ENCODE results near the gene ACSS1.

The ACSS1 gene

DNA sequence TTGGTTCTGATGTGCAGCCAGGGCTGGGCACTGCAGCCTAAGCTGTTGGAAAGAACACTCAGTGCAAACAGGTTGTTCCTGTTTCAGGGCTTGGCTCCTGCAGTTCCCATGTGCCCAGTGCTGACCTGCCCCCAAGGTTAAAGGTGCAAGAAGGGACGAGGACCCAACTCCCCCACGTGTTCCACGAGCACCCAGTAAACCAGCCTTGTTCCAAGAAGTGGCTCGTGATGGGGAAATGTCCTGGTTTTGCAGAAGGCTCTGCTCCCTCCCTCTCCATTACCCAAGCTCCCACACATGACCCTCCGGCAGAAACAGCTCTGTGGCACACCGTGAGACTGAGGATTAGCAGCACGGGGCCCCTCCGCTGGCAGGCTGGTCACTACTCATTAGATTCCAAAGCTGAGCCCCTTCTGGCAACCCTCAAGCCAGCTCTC is 9.4 kb downstream of the ACSS1 start:
- H3K27ac ChIP-seq (ENCODE audit: low read depth, low read length), result no peak overlapping the region
- H3K9me3 ChIP-seq (ENCODE audit: control insufficient read depth, insufficient read depth, low read length), result no peaks in the 10 kb centered on the region
- H3K4me1 ChIP-seq (ENCODE audit: control insufficient read depth, low read length), result peaks cover 28% of the 10 kb centered on the region
- H3K9me2 ChIP-seq (replicated peaks; ENCODE audit: control insufficient read depth, low read length), result no peaks in the 10 kb centered on the region
- H3K27me3 ChIP-seq (ENCODE audit: control insufficient read depth, low read length), result peaks cover 62% of the 10 kb centered on the region
- no peaks in the 10 kb centered on the region for H3K36me3 ChIP-seq (ENCODE audit: control insufficient read depth, low read length)
- 0 out of 2 replicates have a peak, but pooled peaks cover 3% of the 10 kb centered on the region for H4K20me1 ChIP-seq (ENCODE audit: control insufficient read depth, insufficient read depth, low read depth, low read length)
- H3F3A ChIP-seq (ENCODE audit: control insufficient read depth, insufficient read depth), result no peaks in the 10 kb centered on the region
- H3K4me2 ChIP-seq (ENCODE audit: low read length), result no peak overlapping the region
- TF ChIP-seq EZH2phosphoT487 (IDR thresholded peaks at IDR 0.05; ENCODE audit: borderline replicate concordance, low read length), result no peak
- TF ChIP-seq, protein P1, sequence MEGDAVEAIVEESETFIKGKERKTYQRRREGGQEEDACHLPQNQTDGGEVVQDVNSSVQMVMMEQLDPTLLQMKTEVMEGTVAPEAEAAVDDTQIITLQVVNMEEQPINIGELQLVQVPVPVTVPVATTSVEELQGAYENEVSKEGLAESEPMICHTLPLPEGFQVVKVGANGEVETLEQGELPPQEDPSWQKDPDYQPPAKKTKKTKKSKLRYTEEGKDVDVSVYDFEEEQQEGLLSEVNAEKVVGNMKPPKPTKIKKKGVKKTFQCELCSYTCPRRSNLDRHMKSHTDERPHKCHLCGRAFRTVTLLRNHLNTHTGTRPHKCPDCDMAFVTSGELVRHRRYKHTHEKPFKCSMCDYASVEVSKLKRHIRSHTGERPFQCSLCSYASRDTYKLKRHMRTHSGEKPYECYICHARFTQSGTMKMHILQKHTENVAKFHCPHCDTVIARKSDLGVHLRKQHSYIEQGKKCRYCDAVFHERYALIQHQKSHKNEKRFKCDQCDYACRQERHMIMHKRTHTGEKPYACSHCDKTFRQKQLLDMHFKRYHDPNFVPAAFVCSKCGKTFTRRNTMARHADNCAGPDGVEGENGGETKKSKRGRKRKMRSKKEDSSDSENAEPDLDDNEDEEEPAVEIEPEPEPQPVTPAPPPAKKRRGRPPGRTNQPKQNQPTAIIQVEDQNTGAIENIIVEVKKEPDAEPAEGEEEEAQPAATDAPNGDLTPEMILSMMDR (IDR thresholded peaks at IDR 0.05; ENCODE audit: low read depth, low read length, poor library complexity, severe bottlenecking), result no peak
- no peaks in the 10 kb centered on the region for H3K79me2 ChIP-seq (ENCODE audit: control insufficient read depth, low read length)
- H3K4me3 ChIP-seq (ENCODE audit: low read length), result no peak overlapping the region

DNA sequence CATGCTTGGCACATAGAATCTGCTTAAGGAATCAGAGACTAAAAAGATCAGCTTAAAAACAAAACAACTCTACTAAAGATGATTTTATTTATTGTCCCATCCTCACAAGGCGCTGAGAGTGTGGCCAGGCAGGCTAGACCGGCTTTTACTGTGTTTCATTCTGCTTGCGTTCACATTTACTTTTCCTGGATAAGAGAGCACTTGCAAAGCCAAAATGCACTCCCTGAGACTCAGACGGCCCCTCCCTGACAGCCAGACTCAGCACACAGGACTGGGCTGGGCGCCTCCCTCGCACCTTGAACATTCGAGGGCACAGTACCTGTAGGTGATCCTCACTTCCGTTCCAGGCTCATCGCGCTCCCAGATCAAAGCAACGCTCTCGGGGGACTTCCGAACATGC is 10.2 kb downstream of the ACSS1 start:
- Histone ChIP-seq H3K27me3 (ENCODE audit: control insufficient read depth, low read length) (peaks cover 56% of the 10 kb centered on the region), H3F3A (ENCODE audit: control insufficient read depth, insufficient read depth) (no peaks in the 10 kb centered on the region), H3K27ac (ENCODE audit: low read depth, low read length) (no peak overlapping the region), H3K4me2 (ENCODE audit: low read length) (no peak overlapping the region), H3K9me2 (replicated peaks; ENCODE audit: control insufficient read depth, low read length) (no peaks in the 10 kb centered on the region), H3K4me1 (ENCODE audit: control insufficient read depth, low read length) (peaks cover 28% of the 10 kb centered on the region), H3K79me2 (ENCODE audit: control insufficient read depth, low read length) (no peaks in the 10 kb centered on the region), H3K4me3 (ENCODE audit: low read length) (no peak overlapping the region), H3K36me3 (ENCODE audit: control insufficient read depth, low read length) (no peaks in the 10 kb centered on the region), H4K20me1 (ENCODE audit: control insufficient read depth, insufficient read depth, low read depth, low read length) (0 out of 2 replicates have a peak, but pooled peaks cover 3% of the 10 kb centered on the region), H3K9me3 (ENCODE audit: control insufficient read depth, insufficient read depth, low read length) (no peaks in the 10 kb centered on the region)
- no peak for TF ChIP-seq EZH2phosphoT487 (IDR thresholded peaks at IDR 0.05; ENCODE audit: borderline replicate concordance, low read length)
- TF ChIP-seq, protein P1 (IDR thresholded peaks at IDR 0.05; ENCODE audit: low read depth, low read length, poor library complexity, severe bottlenecking), result no peak

DNA sequence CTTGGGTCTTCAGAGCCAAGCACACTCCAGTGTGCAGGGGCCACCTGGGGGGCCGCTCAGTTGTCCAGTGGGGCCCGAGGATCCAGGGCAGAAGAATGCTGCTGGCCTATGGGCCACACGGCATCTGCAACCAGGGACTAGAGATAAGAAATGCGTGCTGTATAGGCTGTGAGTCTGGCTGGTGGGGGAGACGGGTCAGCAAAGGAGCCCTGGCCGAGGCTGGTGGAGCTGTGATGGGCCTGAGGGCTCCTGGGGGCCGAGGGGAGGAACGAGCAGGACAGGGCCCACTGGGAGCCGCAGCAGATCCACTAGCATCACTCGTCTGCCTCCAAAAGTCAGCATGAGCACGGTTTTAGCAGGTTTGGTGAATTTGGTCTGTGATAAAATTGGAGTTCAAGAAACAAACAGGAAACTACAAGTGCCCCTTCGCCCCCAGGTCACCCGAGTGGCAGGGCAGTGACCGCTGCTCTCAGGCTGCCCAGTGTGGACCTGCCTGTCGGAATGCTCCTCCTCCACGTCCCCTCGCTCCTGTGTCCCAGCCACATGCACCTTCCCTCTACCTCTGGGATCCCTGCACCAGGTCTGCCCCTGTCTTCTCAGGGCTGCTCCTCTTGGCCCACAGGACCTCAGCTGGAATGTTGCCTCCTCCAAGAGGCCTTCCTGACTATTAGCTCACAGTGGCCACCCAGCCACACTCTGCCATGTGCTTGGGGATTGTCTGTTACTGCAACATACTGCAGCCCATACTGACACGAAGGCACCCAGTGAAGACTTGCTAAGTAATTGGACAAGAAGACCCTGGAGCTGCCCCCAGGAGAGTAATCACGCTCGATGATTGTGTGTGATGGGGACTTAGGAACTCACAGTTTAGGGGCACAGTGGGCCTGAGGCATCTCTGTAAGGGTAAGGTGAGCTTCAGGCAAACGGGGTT is 10.9 kb downstream of the ACSS1 start:
- H3K27me3 ChIP-seq (ENCODE audit: control insufficient read depth, low read length), result peaks cover 48% of the 10 kb centered on the region
- H3F3A ChIP-seq (ENCODE audit: control insufficient read depth, insufficient read depth), result no peaks in the 10 kb centered on the region
- H3K4me1 ChIP-seq (ENCODE audit: control insufficient read depth, low read length), result peaks cover 30% of the 10 kb centered on the region
- 0 out of 2 replicates have a peak, but pooled peaks cover 3% of the 10 kb centered on the region for H4K20me1 ChIP-seq (ENCODE audit: control insufficient read depth, insufficient read depth, low read depth, low read length)
- H3K4me2 ChIP-seq (ENCODE audit: low read length), result no peak overlapping the region
- TF ChIP-seq, protein P1 (IDR thresholded peaks at IDR 0.05; ENCODE audit: low read depth, low read length, poor library complexity, severe bottlenecking), result no peak
- no peak for TF ChIP-seq EZH2phosphoT487 (IDR thresholded peaks at IDR 0.05; ENCODE audit: borderline replicate concordance, low read length)
- no peak overlapping the region for H3K27ac ChIP-seq (ENCODE audit: low read depth, low read length)
- H3K4me3 ChIP-seq (ENCODE audit: low read length), result no peak overlapping the region
- no peaks in the 10 kb centered on the region for H3K9me3 ChIP-seq (ENCODE audit: control insufficient read depth, insufficient read depth, low read length)
- H3K79me2 ChIP-seq (ENCODE audit: control insufficient read depth, low read length), result no peaks in the 10 kb centered on the region
- H3K36me3 ChIP-seq (ENCODE audit: control insufficient read depth, low read length), result no peaks in the 10 kb centered on the region
- H3K9me2 ChIP-seq (replicated peaks; ENCODE audit: control insufficient read depth, low read length), result no peaks in the 10 kb centered on the region

All from DOHH2 (cell line).